NCI-H345 treated with DMSO at 0.1 percent for 48 hours (cell line): ENCODE data around the gene CLEC16A.

Source experiments
- DNase-seq: peaks from one replicate; lab custom pipeline; 2025; ENCODE audit not compliant: unreplicated experiment; lab: John Stamatoyannopoulos, UW

CLEC16A gene

GRCh38 chr16:11149011-11149616 is 204.8 kb downstream of the CLEC16A start:
- no peak for DNase-seq

DNA sequence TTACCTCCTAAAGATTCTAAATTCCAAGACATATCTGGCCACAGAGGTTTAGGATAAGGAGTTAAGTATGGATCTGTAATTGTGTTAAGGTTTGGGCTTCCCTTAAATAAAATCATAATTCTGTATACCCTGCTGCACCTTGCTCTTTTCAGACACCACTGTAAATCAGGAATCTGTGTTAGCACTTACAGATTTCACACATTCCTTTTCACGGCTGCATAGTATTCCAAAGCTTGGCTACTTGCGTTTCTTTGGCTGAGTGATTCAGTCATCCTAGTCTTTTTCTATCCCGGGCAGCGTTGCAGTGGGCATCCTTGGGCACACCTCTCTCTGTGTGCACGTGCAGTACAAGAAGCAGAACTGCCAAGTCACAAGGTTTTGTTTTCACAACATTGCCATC is 205.8 kb downstream of the CLEC16A start:
- no peak for DNase-seq

- peak; percentile 24 for DNase-seq
These were observed 207.0 kb downstream of the CLEC16A start for GRCh38 chr16:11151156-11151884.

DNA sequence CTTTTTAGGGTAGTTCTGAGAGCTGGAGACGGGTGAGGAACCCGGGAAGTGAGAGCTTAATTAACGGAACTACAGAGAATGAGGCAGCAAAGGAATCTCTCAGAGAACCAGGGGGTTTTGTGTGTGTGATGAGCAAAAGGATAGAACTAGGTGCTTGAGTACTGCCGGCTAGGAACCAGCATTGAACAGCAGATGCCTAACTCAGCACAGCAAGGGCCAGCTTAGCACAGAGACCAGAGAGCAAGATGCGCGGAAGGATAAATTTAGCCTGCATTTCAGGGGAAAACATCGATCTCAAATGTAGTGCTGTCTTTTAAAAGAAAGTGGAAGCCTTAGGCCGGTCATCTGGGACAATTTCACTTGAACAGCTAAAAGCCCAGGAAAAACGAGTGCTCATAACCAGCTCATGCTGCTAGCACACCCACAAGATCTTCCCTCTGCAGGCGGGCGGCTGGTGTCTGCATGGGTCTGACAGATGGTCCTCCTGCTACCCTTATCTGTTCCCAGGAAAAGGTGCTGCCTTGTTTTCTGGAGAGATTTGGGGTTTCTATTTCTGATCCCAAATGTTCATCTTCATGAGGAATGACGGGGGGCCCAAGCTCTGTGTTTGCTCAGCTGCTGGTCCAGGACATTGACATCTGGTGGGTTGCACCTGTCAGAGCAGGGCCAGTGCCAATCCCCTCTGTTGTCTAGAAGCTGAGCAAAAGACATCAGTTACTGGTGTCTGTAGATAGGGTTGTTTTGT is 207.7 kb downstream of the CLEC16A start:
- DNase-seq, result peak; percentile 94

DNA sequence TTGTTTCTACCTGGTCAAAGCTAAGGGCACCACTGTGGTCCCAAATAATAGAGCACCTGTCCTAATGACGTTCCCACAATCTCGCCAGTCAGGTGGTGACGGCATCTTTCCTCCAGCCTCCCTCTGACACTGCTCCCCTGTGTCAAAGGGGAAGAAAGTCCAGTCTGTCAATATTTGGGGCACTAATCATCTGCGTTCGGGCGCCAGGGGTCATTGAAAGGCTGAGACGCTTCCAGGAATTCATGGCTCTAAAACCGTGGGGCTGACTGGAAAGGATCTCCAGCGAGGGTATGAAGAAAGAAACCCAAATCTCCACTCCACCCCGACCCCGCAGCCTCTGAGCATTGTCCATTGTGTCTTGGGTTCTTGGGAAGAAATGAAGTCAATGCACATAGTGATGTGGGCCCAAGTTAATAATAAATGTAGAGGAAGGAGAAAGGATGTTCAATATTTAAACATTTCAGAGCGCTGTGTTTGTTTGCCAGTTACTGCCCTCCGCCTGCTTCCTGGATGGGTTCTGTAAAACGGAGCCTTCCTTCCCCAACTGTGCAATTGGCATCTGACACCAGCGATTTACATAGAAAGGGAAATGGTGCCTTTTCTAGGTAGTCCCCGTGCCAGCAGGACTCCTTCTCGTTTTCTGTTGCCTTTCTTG is 208.4 kb downstream of the CLEC16A start:
- DNase-seq, result no peak

GRCh38 chr16:11155284-11155806 is 211.0 kb downstream of the CLEC16A start:
- no peak for DNase-seq

- no peak for DNase-seq
These were observed 212.0 kb downstream of the CLEC16A start for GRCh38 chr16:11156401-11156800.

GRCh38 chr16:11157143-11157542 is 212.8 kb downstream of the CLEC16A start:
- DNase-seq, result no peak

GRCh38 chr16:11158018-11158417 is 213.7 kb downstream of the CLEC16A start:
- DNase-seq, result no peak

GRCh38 chr16:11159282-11159681 is 214.9 kb downstream of the CLEC16A start:
- no peak for DNase-seq

- no peak for DNase-seq
These were observed 216.3 kb downstream of the CLEC16A start for GRCh38 chr16:11160676-11161115.

- DNase-seq, result no peak
These were observed 217.1 kb downstream of the CLEC16A start for GRCh38 chr16:11161439-11161838.

DNA sequence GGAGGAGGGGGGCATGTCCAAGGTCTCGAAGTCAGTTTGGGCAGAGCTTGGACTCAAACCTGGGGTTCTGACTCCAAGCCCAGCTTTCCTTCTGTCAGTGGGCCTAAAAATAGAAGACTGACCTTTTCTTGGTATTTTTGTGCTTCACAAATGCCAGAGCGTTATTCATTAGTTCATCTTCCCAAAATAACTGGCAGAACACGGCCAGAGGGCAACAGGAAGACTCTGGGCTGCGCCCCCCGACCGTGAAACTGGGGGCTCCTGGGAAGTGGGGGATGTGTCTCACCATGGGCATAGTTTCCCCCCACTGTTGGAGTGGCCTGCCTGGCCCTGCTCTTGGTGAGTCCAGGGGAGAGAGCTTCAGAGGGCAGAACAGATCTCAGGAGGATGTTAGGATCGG is 217.6 kb downstream of the CLEC16A start:
- DNase-seq, result no peak

GRCh38 chr16:11162586-11163268 is 218.4 kb downstream of the CLEC16A start:
- DNase-seq, result no peak

DNA sequence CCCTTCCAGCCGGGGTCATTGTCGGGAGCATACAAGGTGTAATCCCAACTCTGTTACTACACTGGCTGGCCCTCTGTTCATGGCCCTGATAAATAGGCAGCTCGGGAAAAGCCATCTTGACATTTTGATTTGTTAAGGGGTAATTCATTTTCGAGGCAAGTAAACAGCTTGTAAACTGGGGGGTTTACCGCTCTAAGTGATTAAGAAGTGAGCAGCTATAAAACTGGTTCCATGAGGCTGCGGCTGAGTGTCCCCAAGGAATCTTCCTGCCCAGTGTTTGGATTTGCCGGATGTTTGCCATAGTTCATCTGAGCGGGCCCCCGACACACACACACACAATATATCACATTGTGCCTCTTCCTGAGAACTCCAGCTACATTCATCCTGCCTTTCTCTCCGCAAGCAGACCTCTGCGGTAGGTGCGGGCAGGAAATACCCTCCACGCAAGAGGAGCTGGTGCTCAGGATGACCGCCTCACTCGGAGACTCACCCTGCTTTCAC is 219.4 kb downstream of the CLEC16A start:
- no peak for DNase-seq

GRCh38 chr16:11164482-11165270 is 220.3 kb downstream of the CLEC16A start:
- no peak for DNase-seq

DNA sequence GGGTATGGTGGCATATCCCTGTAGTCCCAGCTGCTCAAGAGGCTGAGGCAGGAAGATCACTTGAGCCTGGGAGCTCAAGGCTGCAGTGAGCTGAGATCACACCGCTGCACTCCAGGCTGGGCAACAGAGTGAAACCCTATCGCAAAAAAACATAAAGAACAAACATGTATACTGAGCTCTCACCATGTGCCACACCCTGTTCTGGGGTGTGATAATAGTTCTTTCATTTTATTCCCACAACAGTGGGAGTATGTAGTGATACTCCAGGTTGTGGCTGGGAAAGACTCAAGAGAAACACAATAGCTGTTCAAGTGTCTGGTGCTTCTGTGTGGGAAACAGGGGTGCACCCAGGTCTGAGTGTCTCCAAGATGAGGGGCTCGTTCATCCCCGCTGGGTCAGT is 221.0 kb downstream of the CLEC16A start:
- no peak for DNase-seq

GRCh38 chr16:11165894-11166665 is 221.7 kb downstream of the CLEC16A start:
- no peak for DNase-seq

DNA sequence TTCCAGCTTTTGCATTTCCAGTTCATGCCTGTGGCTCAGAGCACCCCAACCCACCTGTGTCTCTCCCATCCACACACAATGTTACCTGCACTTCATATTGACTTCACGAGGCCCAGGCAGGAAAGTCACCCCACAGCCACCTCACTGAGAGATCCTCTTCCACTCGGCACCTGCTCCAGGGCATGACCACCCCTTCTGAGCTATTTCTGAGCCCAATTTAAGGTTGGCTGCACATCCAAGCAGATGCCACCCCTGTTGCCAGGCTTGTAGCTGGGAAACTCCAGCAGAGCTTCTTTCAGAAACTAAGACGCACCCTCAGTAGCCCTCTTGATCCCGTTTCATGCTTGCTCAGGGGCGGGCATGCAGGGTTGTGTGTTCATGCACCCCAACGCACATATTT is 223.2 kb downstream of the CLEC16A start:
- DNase-seq, result no peak
